ENCODE results near the gene COG5.
"Not testable (repeated sequence)": the region's sequence is repeated elsewhere in the genome, so short reads cannot be mapped to it uniquely, and the experiment has no call there.

COG5 gene

GRCh38 chr7:107579885-107580715 is 16.4 kb upstream of the COG5 start, which contains the start of gene BCAP29:
Gene BCAP29, plus strand, starts transcription at chr7:107580246. Its CDS starts 527 bp downstream, at chr7:107580773.
- DNase-seq = peak; percentile 38

GRCh38 chr7:107579554-107579884 is 15.8 kb upstream of the COG5 start:
- DNase-seq = no peak

- no peak for DNase-seq
These were observed 9.8 kb upstream of the COG5 start for GRCh38 chr7:107573537-107573936.

- no peak for DNase-seq
These were observed 6.6 kb upstream of the COG5 start for GRCh38 chr7:107570298-107570697.

- no peak for DNase-seq
These were observed 1.0 kb upstream of the COG5 start for GRCh38 chr7:107564553-107565298.

DNA sequence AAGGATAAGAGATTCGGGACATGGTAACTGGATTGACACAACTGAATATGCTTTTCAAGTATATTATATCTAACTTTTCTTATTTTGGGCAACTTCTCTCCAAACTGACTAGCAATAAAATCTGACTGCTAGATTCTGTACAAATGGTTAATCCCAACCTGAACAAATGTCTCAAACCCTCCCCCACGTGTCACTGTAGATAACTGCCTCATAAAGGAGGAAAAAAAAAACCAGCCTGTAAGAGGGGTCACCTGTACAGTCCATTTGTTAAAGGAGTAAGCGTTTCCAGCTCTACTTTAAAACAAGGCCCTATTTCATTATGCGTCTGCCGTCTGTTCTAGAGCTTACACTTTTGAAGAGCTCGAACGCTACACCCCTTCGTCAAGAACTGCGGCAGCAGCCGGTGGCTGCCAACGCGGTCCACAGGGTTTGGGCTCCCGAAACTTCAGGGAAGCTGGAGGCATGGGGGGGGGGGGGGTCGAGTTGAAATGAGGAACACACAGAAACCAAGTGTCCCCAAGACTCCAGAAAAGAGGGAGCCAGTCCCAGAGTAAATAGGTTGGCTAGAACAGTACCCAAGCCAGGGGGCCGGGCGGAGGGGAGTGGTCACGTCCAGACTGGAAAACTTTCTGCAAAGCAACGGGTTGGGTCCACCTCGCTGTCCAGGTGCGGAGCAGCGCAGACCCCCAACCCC is 492 bp downstream of the COG5 start:
- DNase-seq = no peak

DNA sequence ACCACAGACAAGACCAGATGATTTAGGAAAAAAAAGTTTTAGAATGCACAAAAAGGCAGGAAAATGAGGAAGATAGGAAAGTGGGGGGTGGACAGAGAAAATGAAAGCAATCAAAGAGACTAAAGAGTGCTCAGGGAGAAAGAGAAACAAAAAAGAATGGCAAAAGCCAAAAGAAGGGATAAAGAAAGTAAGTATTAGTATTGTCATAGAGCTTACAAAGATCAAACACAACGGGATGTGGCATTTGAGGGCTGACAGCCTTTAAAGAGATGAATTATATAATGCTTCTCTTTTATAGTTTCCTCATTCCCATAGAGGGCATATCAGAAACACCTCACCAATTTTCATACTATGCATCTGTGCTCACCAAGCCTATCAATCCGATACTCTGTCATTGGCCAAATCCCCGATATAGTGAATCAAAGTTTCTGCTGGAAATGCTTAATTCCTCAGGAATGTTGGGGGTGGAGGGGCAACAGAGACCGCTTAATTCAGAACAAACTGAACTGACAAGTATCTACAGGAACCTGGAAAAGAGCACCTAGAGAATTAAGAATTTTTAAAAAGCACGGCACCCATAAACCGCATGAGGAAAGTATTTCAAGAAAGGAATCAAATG is 2.7 kb downstream of the COG5 start:
- no peak for DNase-seq

- no peak for DNase-seq
These were observed 3.9 kb downstream of the COG5 start for GRCh38 chr7:107559864-107560263.

DNA sequence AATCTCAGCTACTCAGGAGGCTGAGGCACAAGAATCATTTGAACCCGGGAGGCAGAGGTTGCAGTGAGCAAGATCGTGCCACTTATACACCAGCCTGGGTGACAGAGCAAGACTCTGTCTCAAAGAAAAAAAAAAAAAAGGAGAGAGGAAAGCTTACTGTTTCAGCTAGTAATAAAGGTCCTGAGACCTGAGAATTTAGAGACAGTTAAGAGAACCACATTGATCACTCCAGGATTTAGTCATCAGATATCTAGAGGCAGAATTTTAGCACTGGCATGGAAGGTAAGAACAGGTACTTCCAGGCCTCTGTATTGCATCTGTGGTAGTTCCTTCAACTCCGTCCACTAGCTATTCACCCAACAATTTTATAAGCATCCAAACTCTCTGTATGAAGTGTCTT is 7.8 kb downstream of the COG5 start:
- no peak for DNase-seq

GRCh38 chr7:107551936-107552335 is 11.8 kb downstream of the COG5 start:
- no peak for DNase-seq

DNA sequence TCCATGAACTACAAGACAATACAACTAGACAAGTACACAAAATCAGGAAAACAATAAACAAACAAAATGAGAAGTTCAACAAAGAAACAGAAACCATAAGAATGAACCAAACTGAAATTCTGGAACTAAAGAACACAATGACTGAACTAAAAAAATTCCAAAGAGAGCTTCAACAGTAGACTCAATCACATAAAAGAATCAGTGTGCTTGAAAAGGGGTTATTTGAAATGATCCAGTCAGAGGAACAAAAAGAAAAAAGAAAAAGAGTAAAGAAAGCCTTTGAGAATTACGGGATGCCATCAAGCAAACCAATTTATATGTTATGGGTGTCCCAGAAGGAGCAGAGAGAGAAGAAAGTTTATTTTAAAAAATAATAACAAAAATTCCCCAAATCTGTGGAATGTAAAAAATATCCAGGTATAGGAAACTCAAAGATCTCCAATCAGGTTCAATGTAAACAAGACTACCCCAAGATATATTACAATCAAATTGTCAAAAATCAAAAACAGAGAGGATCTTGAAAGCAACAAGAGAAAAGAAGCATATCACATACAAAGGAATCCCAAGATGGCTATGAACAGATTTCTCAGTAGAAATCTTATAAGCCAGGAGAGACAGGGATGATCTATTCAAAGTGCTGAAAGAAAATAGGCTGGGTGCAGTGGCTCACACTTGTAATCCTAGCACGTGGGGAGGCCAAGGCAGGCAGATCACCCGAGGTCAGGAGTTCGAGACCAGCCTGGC is 18.7 kb downstream of the COG5 start:
- DNase-seq = no peak

DNA sequence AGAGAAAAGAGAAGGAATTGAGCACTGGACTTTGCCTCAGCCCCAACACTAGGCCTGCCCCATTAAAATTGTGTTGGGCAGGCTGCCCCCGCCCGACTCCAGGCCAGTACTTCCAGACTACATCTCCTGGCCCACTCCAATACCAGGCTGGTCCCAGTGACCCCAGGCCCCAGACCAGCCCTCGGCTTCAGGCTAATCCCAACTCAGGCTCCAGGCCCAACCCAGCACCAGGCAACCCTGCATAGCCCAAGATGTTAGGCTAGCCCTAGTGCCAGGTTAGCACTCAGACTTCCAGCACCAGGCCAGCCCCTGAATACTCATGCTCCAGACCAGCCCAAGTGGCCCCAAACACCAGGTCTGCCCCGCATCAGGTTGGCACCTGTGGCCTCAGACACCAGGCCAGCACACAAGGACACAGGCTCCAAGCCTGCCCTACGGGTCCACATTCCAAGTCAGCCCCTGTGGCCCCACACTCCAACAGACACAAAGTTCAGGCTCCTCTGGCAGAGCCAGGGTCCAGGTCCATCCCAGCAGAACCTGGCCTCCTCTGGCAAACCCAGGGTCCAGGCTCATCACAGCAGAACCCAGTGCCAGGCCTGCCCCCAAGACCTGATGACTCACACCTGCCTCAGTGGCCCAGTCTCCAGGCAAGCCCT is 20.3 kb downstream of the COG5 start:
- DNase-seq = no peak

DNA sequence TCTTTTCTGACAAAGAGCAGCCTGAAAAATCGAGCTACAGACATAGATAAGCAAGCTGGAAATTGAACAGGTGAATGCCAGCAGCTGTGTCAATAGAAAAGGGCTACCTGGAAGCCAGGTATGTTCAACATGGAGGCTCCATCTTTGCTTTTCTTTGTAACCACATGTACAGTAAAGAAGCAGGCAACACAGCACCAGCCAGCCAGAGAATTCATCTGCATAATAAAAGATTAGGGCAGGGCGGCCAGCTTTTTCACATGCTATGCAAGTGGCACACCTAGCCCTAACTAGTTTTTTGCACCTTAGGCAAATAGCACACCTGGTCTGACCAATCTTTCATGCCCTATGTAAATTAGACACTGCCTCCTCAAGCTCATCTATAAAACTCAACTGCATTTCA is 25.7 kb downstream of the COG5 start:
- DNase-seq = no peak

GRCh38 chr7:107537228-107537627 is 26.5 kb downstream of the COG5 start:
- DNase-seq = not testable (repeated sequence)

- no peak for DNase-seq
These were observed 29.6 kb downstream of the COG5 start for GRCh38 chr7:107534139-107534538.

DNA sequence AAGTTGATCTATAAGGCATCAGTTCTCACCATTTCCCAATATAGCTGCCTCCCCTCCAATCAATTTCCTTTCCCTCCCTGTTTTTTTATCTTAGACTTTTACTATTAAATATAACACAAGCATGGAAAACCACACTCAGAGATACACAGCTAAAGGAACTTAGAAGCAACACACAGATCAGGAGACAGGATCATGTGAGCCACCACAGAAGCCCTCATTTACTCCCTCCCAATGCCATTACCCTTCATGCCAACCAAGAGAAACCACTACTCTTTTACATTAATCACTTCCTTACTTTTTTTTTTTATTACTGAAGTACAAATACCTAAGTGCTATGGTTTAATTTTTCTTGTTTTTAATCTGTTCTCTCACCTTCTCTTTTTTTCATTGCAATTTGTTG is 33.0 kb downstream of the COG5 start:
- DNase-seq = no peak

- no peak for DNase-seq
These were observed 35.3 kb downstream of the COG5 start for GRCh38 chr7:107528461-107528860.

DNA sequence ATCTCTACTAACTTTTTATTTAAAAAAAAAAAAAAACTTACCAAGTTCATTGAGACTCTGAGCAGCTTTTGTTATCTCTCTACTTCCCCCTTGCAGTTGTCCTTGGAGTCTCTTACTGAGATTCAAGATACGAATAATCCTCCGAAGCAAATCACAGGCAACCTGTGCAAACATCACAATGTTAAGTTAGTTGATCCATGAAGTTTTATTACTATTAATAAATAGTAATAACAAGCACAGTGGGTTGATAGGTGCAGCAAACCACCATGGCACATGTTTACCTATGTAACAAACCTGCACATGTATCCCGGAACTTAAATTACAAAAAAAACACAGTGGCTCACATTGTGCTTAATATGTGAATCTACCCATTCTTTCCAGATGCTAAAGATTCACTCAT is 36.5 kb downstream of the COG5 start:
- DNase-seq = no peak

DNA sequence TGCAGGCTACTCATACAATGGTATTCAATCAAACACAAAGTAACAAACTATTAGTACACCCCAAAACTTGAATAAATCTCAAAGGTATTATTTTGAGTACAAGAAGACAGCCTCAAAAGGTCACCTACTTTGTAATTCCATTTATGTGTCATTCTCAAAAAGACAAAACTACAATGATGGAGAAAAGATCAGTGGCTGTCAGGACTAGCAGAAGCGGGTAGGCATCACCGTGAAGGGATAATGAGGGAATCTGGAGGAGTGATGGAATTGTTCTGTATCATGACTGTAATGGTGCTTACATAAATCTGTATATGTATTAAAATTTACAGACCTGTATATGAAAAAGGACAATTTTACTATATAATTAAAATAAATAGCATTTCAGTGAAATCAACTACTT is 37.0 kb downstream of the COG5 start:
- DNase-seq = no peak

DNA sequence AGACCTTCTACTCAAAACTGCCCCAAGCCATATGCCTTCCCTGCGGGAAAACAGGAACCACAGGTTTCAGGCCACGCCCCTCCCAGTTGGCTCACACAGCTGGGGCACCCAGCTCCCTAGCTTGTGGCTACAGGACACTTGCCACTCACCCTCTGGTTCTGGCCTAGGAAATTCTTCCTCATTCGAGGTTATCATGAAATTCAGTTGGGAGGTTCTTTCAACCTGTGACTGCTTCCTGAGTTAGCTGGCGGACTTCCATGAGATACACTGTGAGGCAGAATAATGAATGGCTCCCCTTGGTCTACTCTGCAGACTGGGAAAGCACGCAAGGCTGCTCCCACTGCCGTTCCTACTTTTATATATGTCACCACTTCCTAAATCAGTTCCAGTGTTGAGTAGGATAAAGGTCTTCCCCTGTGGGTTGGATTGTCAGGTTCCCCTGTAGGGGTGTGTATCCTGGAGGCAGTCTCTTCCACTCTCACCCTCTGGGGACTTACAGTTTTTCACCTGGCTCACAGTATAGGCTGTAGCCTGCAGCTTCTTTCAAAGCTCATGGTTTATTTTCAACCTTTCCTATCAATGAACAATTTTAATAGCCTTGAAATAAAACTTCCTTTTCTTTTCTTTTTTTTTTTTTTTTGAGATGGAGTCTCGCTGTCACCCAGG is 56.9 kb downstream of the COG5 start:
- DNase-seq = no peak

- no peak for DNase-seq
These were observed 57.6 kb downstream of the COG5 start for GRCh38 chr7:107505997-107506673.
